Uterus (tissue), 2 donors: ENCODE results near the gene MYCT1.

Experiments
- CTCF ChIP-seq, 4 experiments: fragments of 200-600 bp in 2 of 4; fragments of 450-650 bp in 2 of 4; sonication (generic) in 2 of 4; IDR thresholded peaks; one replicate each; pipeline ENCODE4 v1.5.1; 2016 to 2019; ENCODE audit warnings: antibody characterized with exemption in 4 of 4, mild to moderate bottlenecking in 2 of 4, moderate library complexity in 1 of 4
- POLR2A ChIP-seq, 2 donors: fragments of 450-650 bp; IDR thresholded peaks; one replicate each; pipeline ENCODE4 v1.6.1; 2016; ENCODE audit warnings: antibody characterized with exemption in 2 of 2, mild to moderate bottlenecking in 1 of 2, moderate library complexity in 1 of 2

GRCh38 chr6:152669895-152670294 lies 27.8 kb upstream of the MYCT1 start:
- TF ChIP-seq CTCF (IDR thresholded peaks at IDR 0.05) = peak; percentile 41 to 70 (median 54)
- no peak for TF ChIP-seq POLR2A (IDR thresholded peaks at IDR 0.05)
